ENCODE results near the gene MDP1.

The MDP1 gene

GRCh38 chr14:24198814-24199524 lies 16.9 kb downstream of the MDP1 start:
- DNase-seq (ENCODE audit: low spot score): no peak

- no peak for DNase-seq (ENCODE audit: low spot score)
These were observed 18.8 kb downstream of the MDP1 start for GRCh38 chr14:24197056-24197450.

- DNase-seq (ENCODE audit: low spot score): peak; percentile 47
These were observed 19.5 kb downstream of the MDP1 start for GRCh38 chr14:24196071-24197055.

- peak; percentile 94 for DNase-seq (ENCODE audit: low spot score)
These were observed 20.4 kb downstream of the MDP1 start, which contains the start of gene TM9SF1 for GRCh38 chr14:24195186-24196070. TM9SF1 (minus strand) TSS chr14:24195441; CDS start chr14:24195019, 422 bp downstream.

DNA sequence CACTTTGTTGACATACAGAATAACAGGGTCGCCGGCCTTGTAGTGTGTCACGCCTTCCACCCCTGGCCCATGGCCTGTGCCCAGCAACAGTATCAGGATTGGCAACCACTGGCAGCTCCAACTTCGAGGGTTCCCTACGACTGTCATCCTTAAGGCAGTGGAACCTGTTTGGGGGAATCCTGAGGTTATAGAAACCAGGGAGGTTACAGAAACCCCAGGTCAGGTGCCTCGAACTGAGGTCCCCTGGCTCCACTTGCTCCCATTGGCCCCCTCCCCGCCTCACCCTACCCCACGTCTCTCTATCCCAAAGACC lies 21.0 kb downstream of the MDP1 start:
- no peak for DNase-seq (ENCODE audit: low spot score)

GRCh38 chr14:24194186-24194872 lies 21.5 kb downstream of the MDP1 start:
- DNase-seq (ENCODE audit: low spot score): no peak

- no peak for DNase-seq (ENCODE audit: low spot score)
These were observed 22.9 kb downstream of the MDP1 start for GRCh38 chr14:24192933-24193332.

- no peak for DNase-seq (ENCODE audit: low spot score)
These were observed 25.4 kb downstream of the MDP1 start for GRCh38 chr14:24190416-24190815.

- no peak for DNase-seq (ENCODE audit: low spot score)
These were observed 26.4 kb downstream of the MDP1 start for GRCh38 chr14:24189460-24189859.

- no peak for DNase-seq (ENCODE audit: low spot score)
These were observed 26.8 kb downstream of the MDP1 start for GRCh38 chr14:24189059-24189375.

- DNase-seq (ENCODE audit: low spot score): peak; percentile 98
These were observed 27.4 kb downstream of the MDP1 start, which contains the start of gene IPO4 for GRCh38 chr14:24188251-24189058. IPO4 (minus strand) TSS chr14:24188816; CDS start chr14:24188787, 29 bp downstream.

- no peak for DNase-seq (ENCODE audit: low spot score)
These were observed 28.3 kb downstream of the MDP1 start for GRCh38 chr14:24187539-24187915.

DNA sequence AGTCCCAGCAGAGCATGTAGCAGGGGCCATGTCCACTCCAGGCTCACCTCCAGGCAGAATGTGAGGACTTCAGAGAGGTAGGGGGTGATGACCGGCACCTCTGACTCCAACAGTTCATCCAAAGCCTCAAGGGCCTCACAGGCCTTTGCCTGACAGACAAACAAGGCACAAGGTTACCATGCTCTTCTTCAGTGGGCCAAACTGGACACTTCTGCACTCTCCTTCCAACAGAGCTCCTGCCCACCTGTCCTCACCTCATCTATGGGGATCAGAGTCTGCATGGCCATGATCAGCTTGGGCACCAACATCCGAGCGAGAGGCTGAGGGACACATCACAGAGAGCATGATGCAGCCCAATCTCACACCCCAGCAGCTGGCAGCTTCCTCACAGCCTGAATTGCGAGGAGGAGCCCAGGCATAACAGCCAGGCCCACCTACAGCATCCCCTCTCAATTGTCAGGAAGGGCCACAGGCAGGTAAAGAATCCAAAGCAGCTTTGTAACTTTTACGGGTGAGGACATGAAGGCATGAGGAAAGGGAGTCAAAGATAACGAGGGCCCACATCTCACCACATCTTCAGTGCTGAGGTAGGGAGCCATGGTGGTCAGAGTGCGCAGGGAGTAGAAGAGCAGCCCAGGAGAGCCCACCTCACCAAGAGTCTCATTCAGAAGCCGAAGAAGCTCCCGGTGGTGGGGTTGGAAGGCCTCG lies 28.9 kb downstream of the MDP1 start:
- no peak for DNase-seq (ENCODE audit: low spot score)

DNA sequence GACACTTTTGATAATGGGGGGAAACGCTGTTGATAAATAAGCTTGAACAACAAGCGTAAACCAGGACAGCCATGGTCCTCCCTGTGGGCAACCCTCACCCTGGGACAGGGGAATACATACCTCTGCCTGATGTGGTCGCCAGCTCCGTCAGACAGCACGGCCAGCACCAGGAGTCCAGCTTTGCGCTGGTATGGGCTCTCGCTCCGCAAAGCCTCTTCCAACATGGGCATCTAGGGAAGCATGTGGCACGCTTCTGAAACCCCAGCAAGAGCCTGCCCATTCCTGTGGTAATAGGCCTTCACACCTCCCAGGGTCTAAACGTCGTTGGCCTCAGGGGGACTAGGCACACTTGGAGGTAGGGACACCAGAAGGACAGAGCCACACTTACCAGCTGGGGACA lies 30.1 kb downstream of the MDP1 start:
- DNase-seq (ENCODE audit: low spot score): no peak

- DNase-seq (ENCODE audit: low spot score): no peak
These were observed 30.8 kb downstream of the MDP1 start for GRCh38 chr14:24185026-24185425.

DNA sequence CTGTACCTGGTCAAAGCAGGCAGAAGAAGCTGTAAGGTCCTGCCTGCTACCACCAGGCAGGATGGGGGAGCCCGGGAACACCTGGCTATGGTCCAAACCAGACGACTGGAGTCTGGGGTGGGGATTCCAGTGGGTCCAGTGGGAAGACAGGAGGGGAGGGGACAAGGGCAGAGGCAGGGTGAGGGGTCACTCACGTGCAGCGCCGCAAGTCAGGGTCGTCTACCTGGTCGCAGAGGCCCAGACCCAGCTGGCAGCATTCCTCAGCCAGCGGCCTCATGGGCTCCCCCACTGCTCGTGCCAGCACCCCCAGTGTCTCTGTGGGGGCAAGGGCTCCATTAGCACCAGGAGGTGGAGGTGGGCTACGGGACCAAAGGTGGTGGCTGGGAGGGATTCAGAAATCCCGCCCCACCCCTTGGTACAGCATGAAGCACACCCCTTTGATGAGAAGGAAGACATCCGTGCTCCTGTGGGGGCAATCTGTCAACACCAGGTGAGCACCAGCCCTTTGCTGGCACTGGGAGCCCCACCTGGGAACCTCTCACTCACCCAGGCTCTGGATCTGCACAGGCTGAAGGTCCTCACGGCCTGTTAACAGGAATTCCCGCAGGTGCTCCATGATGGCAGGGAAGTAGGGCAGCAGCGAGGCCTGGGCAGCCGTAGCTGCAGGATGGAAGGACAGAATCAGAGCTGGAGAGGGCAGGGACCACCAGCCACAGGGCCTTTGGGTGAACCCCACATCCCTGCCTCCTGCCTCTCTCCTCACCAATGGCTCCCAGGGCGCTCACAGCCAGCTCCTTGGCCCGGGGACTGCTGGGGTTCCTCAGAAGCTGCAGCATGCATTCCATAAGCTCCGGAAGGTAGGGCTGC lies 31.5 kb downstream of the MDP1 start:
- DNase-seq (ENCODE audit: low spot score): no peak

DNA sequence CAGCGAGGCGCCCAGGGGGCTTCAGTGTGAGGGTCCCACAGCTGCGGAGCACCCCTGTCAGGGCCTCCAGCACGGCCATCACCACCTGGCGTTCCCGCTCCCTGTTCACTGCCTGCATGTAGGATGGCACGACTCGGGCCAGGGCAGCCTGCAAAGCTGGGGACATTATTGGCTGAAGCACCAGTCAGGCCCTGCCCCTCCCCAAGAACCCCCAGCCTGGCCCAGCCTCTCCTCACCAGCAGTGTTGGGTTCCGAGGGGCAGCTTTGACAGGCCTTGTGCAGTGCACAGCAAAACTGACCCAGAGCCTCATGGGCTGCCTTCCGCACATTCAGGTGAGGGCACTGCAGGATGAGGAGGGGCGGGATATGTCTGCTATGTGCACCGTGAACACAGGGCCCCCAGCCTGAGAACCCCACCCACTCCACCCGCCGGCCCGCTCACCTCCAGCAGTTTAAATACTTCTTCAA lies 32.8 kb downstream of the MDP1 start:
- no peak for DNase-seq (ENCODE audit: low spot score)

DNA sequence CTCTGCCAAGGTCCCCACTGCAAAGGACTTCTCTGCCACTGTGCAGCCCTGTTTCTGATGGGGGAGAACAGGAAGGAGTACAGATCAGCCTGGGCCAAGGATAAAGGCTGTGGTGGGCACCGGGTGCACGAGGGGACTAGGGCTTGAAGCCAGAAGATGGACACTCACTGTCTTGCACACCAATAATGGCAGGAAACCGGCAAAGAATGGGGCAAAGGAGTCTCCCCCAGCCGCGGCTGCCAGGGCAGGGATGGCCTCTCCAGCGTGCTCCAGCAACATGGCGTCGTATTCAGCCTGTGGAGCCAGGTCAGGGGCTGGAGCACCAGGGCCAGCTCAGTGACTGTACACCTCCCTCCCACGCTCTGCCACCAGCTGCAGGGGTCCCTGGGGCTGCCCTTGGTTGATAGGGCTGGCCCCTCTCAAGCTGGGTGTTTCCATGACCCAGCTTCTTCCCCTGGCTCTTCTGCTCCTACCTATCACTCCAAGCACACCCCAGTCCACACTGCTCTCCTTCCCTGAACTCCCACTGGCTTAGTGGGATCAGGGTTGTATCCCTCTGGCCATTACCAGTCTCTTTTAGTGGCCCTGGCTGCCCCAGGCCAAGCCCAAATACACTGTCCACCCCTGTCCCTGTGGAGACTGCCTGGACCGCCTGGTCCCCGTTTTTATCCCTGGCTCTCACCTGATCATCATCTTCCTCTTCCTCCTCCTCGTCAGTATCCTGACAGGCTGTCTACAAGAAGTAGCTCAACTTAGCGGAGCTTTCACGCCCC lies 33.6 kb downstream of the MDP1 start:
- DNase-seq (ENCODE audit: low spot score): no peak
